Raji (cell line): ENCODE data around the gene NKD1.

ENCODE experiments used
- POLR2A ChIP-seq: IDR thresholded peaks from 2 replicates; pipeline ENCODE4 v1.6.1; 2011; ENCODE audit warnings: low read depth, low read length, control low read depth; ENCODE audit not compliant: insufficient read depth

The NKD1 gene

DNA sequence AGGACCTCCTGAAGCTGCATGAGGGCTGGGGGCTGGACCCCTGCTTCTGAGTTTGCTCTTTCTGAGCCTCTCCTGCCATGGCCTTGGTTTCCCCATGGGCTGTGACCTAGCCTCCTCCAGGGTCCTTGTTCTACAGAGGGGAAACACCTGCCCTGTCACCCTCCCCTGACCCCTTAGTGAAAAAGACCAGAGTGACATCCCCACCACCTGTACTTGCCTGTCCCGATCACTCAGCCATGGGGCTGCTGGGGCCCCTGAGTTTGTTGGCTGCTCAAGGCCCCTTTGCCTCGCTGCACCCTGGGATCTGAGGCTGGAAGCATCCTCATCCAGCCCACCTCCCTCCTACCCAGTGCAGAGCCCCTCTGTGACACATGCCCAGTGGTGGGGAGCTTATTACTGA lies 146.0 kb downstream of the NKD1 start:
- TF ChIP-seq POLR2A = no peak

DNA sequence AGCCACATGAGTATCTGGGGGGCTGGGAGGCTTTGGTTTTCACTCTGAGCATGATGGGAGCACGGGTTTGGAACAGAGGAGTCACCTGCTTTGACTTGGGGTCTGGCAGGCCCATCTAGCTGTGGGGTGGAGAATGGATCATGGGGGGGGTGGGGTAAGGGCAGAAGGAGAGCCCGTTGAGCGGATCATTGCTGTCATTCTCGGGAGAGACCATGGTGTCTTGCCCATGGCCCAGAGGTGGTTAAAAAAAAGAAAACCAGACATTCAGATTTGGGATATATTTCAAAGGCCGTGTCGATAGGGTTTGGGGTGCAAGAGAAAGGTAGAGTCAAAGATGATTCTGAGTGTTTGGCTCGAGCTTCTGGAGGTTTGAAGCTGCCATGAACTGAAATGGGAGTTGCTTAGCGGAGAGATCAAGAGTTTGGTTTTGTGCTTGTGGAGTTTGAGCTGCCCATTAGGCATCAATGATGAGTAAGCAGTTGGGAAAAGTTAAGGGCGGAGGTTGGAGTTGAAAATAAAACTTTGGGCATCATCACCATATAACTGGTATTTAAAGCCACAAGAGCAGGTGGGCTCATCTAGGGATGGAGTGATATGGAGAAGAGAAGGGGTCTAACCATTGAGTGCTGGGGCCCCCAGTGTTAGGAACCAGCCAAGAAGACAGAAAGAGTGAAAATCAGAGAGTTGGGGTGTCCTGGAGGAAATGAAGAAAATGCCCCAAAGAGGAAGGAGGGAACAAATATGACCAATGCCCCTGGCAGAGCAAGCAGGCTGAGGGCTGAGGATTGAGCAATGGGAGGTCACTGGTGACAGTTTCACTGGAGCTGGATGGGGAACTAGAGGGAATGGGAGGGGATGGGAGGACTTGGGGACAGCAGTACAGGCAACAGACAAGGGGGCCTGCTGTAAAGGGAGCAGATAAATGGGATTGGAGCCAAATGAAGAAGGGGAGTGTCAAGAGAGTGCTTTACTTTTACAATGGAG lies 147.1 kb downstream of the NKD1 start:
- TF ChIP-seq POLR2A = no peak

DNA sequence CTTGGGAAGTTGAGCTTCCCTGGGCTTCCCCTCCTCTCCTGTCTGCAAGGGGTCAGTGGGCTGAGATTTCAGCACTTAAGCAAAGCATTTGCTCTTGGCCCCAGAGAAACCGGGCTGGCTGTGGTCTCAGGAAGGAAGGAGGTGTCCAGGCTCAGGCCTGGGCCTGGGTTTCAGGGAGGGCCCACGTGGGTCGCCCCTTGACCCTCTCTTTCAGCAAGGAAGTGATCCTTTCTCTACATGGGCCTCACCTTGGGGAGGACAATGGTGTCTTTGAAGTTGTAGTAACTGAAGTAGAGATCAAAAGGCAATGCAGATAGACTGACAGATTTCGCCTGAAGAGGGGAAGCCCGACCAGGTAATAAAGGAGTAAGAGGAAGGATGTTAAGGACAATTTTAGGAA lies 147.9 kb downstream of the NKD1 start:
- no peak for TF ChIP-seq POLR2A

DNA sequence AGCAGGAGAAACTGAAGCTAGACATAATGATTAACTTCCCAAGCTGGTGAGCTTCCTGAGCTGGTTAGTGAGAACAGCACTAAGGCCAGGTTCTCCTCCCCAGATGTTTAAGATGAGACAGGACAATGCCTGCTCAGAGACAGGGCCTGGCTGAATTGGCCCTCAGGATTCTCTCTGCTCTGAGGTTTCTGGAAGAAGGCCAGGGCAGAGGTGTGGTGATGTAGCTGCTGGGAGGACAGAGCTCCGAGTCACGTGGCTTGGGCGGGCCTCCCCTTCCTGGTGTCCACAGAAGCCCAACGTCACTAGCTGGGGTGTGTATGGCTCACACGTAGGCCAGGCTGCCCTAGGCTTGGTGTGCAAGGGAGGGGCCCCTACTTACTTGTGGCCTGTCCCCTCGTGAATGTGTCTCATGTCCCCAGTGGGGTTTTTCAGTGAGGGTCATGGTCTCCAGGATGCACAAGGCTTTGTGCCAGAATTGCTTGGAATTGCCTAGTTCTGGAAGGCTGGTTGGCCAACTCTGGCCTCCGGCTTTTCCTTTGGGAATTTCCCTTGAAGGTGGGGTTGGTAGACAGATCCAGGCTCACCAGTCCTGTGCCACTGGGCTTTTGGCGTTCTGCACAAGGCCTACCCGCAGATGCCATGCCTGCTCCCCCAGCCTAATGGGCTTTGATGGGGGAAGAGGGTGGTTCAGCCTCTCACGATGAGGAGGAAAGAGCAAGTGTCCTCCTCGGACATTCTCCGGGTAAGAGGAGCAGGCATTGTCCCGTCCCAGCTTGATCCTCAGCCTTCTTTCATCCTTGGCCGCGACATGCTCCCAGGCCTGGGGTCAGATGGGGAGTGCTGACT lies 148.6 kb downstream of the NKD1 start:
- no peak for TF ChIP-seq POLR2A

DNA sequence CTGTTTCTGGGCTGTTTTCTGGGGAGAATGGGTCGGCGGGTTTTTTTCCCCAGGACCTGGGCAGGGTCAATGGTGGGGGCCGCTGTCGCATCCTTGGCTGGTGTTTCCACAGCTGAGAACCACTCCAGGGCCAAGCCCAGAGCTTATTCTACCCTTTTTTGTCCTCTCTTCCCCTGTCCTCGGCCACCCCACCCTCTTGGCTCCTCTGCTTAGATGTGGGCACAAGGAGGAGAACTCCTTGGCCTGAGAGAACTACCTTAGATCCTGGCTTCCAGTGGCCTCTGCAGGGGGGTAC lies 149.2 kb downstream of the NKD1 start:
- no peak for TF ChIP-seq POLR2A

- no peak for TF ChIP-seq POLR2A
Observed at GRCh38 chr16:50697881-50698767, 149.9 kb downstream of the NKD1 start.
